CD14-positive monocyte (primary cell): ENCODE measurements around the gene ROMO1. TPM values are rescaled to one million over a fixed set of nuclear protein-coding genes. Genes with fewer than 3 reads are reported as not detected.

ENCODE experiments used
- DNase-seq, 3 donors: peaks; one replicate each; pipeline ENCODE4 v3.0.0-alpha.2; 2011 to 2022
- H2AFZ ChIP-seq: 2 replicates; pipeline ENCODE4 v1.6.0; 2012; ENCODE audit warnings: mild to moderate bottlenecking, low read depth, low read length, inconsistent platforms; ENCODE audit not compliant: insufficient read depth, poor library complexity, severe bottlenecking
- H3K27ac ChIP-seq, 2 donors: 1 replicate in 1 of 2; 2 replicates in 1 of 2; pipeline ENCODE4 v1.5.1; 2012 to 2013; ENCODE audit warnings: low read length in 2 of 2, control low read depth in 1 of 2, inconsistent platforms in 1 of 2, low read depth in 1 of 2, mild to moderate bottlenecking in 1 of 2
- H3K27me3 ChIP-seq, 2 donors: one replicate each; pipeline versions ENCODE4 v1.6.0 to v1.6.1; 2011 to 2013; ENCODE audit warnings: low read length in 2 of 2; ENCODE audit not compliant: control insufficient read depth in 2 of 2, insufficient read depth in 2 of 2
- H3K36me3 ChIP-seq, 2 donors: replicated peaks in 1 of 2; 1 replicate in 1 of 2; 2 replicates in 1 of 2; pipeline versions ENCODE4 v1.5.1 to v1.6.1; 2012 to 2013; ENCODE audit warnings: low read length in 2 of 2, control low read depth in 1 of 2, inconsistent platforms in 1 of 2, mild to moderate bottlenecking in 1 of 2; ENCODE audit not compliant: insufficient read depth in 2 of 2, control insufficient read depth in 1 of 2
- H3K4me1 ChIP-seq, 2 donors: 1 replicate in 1 of 2; 2 replicates in 1 of 2; pipeline versions ENCODE4 v1.5.1 to v1.6.1; 2012 to 2013; ENCODE audit warnings: low read length in 2 of 2, control low read depth in 1 of 2, inconsistent platforms in 1 of 2, mild to moderate bottlenecking in 1 of 2, moderate library complexity in 1 of 2; ENCODE audit not compliant: insufficient read depth in 2 of 2, control insufficient read depth in 1 of 2
- H3K4me2 ChIP-seq: replicated peaks from 2 replicates; pipeline ENCODE3; 2012; ENCODE audit warnings: low read length, moderate library complexity, mild to moderate bottlenecking; ENCODE audit not compliant: poor library complexity, severe bottlenecking; ENCODE audit errors: extremely low read depth
- H3K4me3 ChIP-seq, 3 experiments: fragments of 200-600 bp in 1 of 3; sonication (generic) in 1 of 3; replicated peaks in 1 of 3; 1 replicate in 2 of 3; 2 replicates in 1 of 3; pipeline ENCODE4 v1.5.1; 2011 to 2013; ENCODE audit warnings: low read length in 3 of 3, mild to moderate bottlenecking in 3 of 3, control low read depth in 2 of 3, low read depth in 2 of 3, inconsistent platforms in 1 of 3, moderate library complexity in 1 of 3
- H3K79me2 ChIP-seq: 2 replicates; pipeline ENCODE4 v1.6.0; 2012; ENCODE audit warnings: mild to moderate bottlenecking, control low read depth, inconsistent platforms, low read length, moderate library complexity; ENCODE audit not compliant: insufficient read depth
- H3K9ac ChIP-seq: 2 replicates; pipeline ENCODE4 v1.6.0; 2017; ENCODE audit warnings: low read length, mild to moderate bottlenecking; ENCODE audit not compliant: insufficient read depth, poor library complexity, severe bottlenecking
- H3K9me3 ChIP-seq, 2 donors: replicated peaks in 1 of 2; 1 replicate in 1 of 2; 2 replicates in 1 of 2; pipeline versions ENCODE4 v1.5.1 to v1.6.1; 2012 to 2013; ENCODE audit warnings: low read length in 2 of 2, control low read depth in 1 of 2; ENCODE audit not compliant: control insufficient read depth in 1 of 2, insufficient read depth in 1 of 2
- H4K20me1 ChIP-seq: 2 replicates; pipeline ENCODE4 v1.6.0; 2012; ENCODE audit warnings: mild to moderate bottlenecking, low read length, control low read depth, moderate library complexity; ENCODE audit not compliant: insufficient read depth
- H3K27ac Mint-ChIP-seq, 7 donors: one replicate each; pipeline ENCODE4 v1.8.0; 2020; ENCODE audit warnings: mild to moderate bottlenecking in 7 of 7, mixed read lengths in 7 of 7, moderate library complexity in 6 of 7, inconsistent platforms in 2 of 7
- H3K27me3 Mint-ChIP-seq, 3 donors: one replicate each; pipeline ENCODE4 v1.8.0; 2021 to 2022; ENCODE audit warnings: low read depth in 3 of 3, mild to moderate bottlenecking in 3 of 3, mixed read lengths in 3 of 3, moderate library complexity in 3 of 3, inconsistent platforms in 1 of 3
- H3K36me3 Mint-ChIP-seq, 2 donors: one replicate each; pipeline ENCODE4 v1.8.0; 2020; ENCODE audit warnings: mixed read lengths in 2 of 2, inconsistent platforms in 1 of 2, mild to moderate bottlenecking in 1 of 2
- H3K4me1 Mint-ChIP-seq: one replicate; pipeline ENCODE4 v1.8.0; 2020; ENCODE audit warnings: mild to moderate bottlenecking, mixed read lengths
- H3K4me3 Mint-ChIP-seq, 2 donors: one replicate each; pipeline ENCODE4 v1.8.0; 2020; ENCODE audit warnings: mild to moderate bottlenecking in 2 of 2, mixed read lengths in 2 of 2, moderate library complexity in 1 of 2
- H3K9me3 Mint-ChIP-seq, 7 donors: one replicate each; pipeline ENCODE4 v1.8.0; 2020 to 2022; ENCODE audit warnings: mixed read lengths in 7 of 7, mild to moderate bottlenecking in 6 of 7, moderate library complexity in 6 of 7, inconsistent platforms in 2 of 7
- CTCF ChIP-seq: fragments of 200-600 bp; IDR thresholded peaks from one replicate; pipeline ENCODE4 v1.8.0; 2022; ENCODE audit warnings: antibody characterized with exemption, mild to moderate bottlenecking
- whole genome bisulfite sequencing: methylation state at CpG from one replicate; pipeline ENCODE4 v1.1.5; 2013; ENCODE audit warnings: missing lambda C conversion rate; ENCODE audit not compliant: insufficient coverage; 5-methylcytosine and 5-hydroxymethylcytosine counted together
- intact Hi-C, 2 donors: fragments of 100-400 bp; cut with micrococcal nuclease; formaldehyde crosslinking; loops; one replicate each; pipeline versions ENCODE4 v1.15.0 to v1.15.1; 2023
- polyA plus RNA-seq, 3 donors: library from polyadenylated mRNA; depleted of rRNA in 1 of 3; unstranded in 2 of 3; stranded (reverse) in 1 of 3; fragments of 300-500 nt in 2 of 3; fragments of >200 nt in 1 of 3; fragmentation: Illumina TruSeq in 2 of 3; gene quantifications; 1 replicate in 2 of 3; 2 replicates in 1 of 3; pipeline ENCODE4 v1.2.3, GENCODE V29; 2012 to 2021

ROMO1 gene
- polyA plus RNA-seq, 3 donors = 220 to 448 (median 352) TPM

GRCh38 chr20:35663516-35664465 is 35.4 kb upstream of the ROMO1 start:
- no peak for TF ChIP-seq CTCF
- peak overlapping the region; percentile 97 to 100 (median 99) for H3K27ac Mint-ChIP-seq
- H3K4me3 ChIP-seq = peak overlapping the region; percentile 74 to 85 (median 85)
- H3K36me3 Mint-ChIP-seq = peaks cover 8 to 10% of the 10 kb centered on the region in 2 donors
- peak overlapping the region; percentile 87 for H2AFZ ChIP-seq
- H3K27me3 ChIP-seq = no peaks in the 10 kb centered on the region
- H3K4me3 Mint-ChIP-seq = peak overlapping the region; percentile 88 to 96
- peaks cover 42% of the 10 kb centered on the region for H3K4me1 Mint-ChIP-seq
- peak; percentile 12 to 48 (median 26) for DNase-seq
- H3K4me2 ChIP-seq = peak overlapping the region; percentile 90
- peaks cover 28% of the 10 kb centered on the region for H4K20me1 ChIP-seq
- WGBS = under 1% methylated on average over 27 of the region's 28 CpGs
- intact Hi-C loops = loop anchor here (2.0 to 10.0 kb wide), 2 partner anchors 47 to 49 kb away; partner anchors contain the start of gene SPAG4 (in 1 of the 2)
- H3K27ac ChIP-seq = peak overlapping the region; percentile 88 to 97
- peaks cover 6 to 7% of the 10 kb centered on the region in 2 donors for H3K36me3 ChIP-seq
- H3K9ac ChIP-seq = peak overlapping the region; percentile 97
- H3K4me1 ChIP-seq = peaks cover 33 to 37% of the 10 kb centered on the region in 2 donors
- peaks cover 0 to 3% (median 0%) of the 10 kb centered on the region in 7 donors for H3K9me3 Mint-ChIP-seq
- no peaks in the 10 kb centered on the region for H3K9me3 ChIP-seq
- H3K79me2 ChIP-seq = peaks cover 63% of the 10 kb centered on the region
- no peaks in the 10 kb centered on the region for H3K27me3 Mint-ChIP-seq

- Mint-ChIP-seq H3K27me3 (no peaks in the 10 kb centered on the region), H3K4me3 (peak within 1 kb of the TSS; percentile 88 to 96), H3K4me1 (peaks cover 40% of the 10 kb centered on the region), H3K27ac (peak within 1 kb of the TSS; percentile 97 to 100 (median 99)), H3K36me3 (peaks cover 16 to 19% of the 10 kb centered on the region in 2 donors), H3K9me3 (peaks cover 0 to 3% (median 0%) of the 10 kb centered on the region in 7 donors)
- Histone ChIP-seq H3K36me3 (peaks cover 15% of the 10 kb centered on the region in 2 donors), H3K79me2 (peaks cover 55% of the 10 kb centered on the region), H3K27me3 (no peaks in the 10 kb centered on the region), H3K4me3 (peak within 1 kb of the TSS; percentile 74 to 85 (median 85)), H4K20me1 (peaks cover 21% of the 10 kb centered on the region), H3K4me1 (peaks cover 33 to 37% of the 10 kb centered on the region in 2 donors), H3K9ac (peak within 1 kb of the TSS; percentile 97), H3K4me2 (peak within 1 kb of the TSS; percentile 90), H3K9me3 (no peaks in the 10 kb centered on the region), H2AFZ (peak within 1 kb of the TSS; percentile 87), H3K27ac (peak within 1 kb of the TSS; percentile 88 to 97)
- DNase-seq = peak; percentile 92 to 94 (median 93)
- intact Hi-C loops = loop anchor here in 1 of 2 donors (10.0 kb wide), 1 partner anchor 50 kb away; the partner anchor contains the start of gene SPAG4
- TF ChIP-seq CTCF = no peak
- under 1% methylated on average over 54 of the region's 61 CpGs for WGBS
Measured at GRCh38 chr20:35664466-35665206, 34.6 kb upstream of the ROMO1 start, which contains the start of the genes CPNE1 and RBM12. CPNE1 (minus strand) TSS chr20:35664900; CDS start chr20:35632923, 31,977 bp downstream. RBM12 (minus strand) TSS chr20:35664900; CDS start chr20:35655322, 9,578 bp downstream.
